ENCODE data around the gene STN1. TPM values are rescaled to one million over a fixed set of nuclear protein-coding genes. Genes with fewer than 3 reads are reported as not detected.

Gene STN1
- total RNA-seq, 1 experiment from 2014 or later = 16.1 TPM

DNA sequence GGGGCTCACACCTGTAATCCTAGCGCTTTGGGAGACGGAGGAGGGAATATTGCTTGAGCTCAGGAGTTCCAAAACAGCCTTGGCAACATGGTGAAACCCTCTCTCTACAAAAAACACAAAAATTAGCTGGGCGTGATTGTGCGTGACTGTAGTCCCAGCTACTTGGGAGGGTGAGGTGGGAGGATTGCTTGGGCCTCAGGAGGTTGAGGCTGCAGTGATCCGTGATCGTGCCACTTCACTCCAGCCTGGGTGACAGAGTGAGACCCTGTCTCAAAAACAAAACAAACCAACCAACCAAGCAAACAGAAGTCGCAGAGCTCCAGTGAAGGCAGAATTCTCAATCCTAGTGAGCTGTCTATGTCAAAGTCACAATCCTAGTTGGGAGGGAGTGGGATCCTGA is 14.3 kb upstream of the STN1 start:
- TF ChIP-seq CTCF (IDR thresholded peaks at IDR 0.05; ENCODE audit: insufficient read depth in 1 of 2, low read depth in 1 of 2, low read length in 1 of 2, severe bottlenecking in 1 of 2, unreplicated experiment in 1 of 2) = no peak
- CTCF ChIA-PET = no interaction called here
- Mint-ChIP-seq H3K9me3 (ENCODE audit: unreplicated experiment) (no peaks in the 10 kb centered on the region), H3K27me3 (ENCODE audit: insufficient read depth, unreplicated experiment) (no peaks in the 10 kb centered on the region), H3K4me1 (ENCODE audit: low read depth, unreplicated experiment) (peaks cover 46% of the 10 kb centered on the region), H3K27ac (ENCODE audit: unreplicated experiment) (no peak overlapping the region), H3K36me3 (ENCODE audit: insufficient read depth, unreplicated experiment) (no peaks in the 10 kb centered on the region), H3K4me3 (ENCODE audit: unreplicated experiment) (no peak overlapping the region)
- H3K27me3 ChIP-seq (replicated peaks; ENCODE audit: control insufficient read depth, insufficient read depth, low read length) = no peaks in the 10 kb centered on the region
- no TSS peak for BruUV-seq (replicated peaks)
- peaks cover 51% of the 10 kb centered on the region for H3K4me1 ChIP-seq
- intact Hi-C loops (cut with micrococcal nuclease; ENCODE audit: unreplicated experiment) = no loop called here
- DNase-seq = no peak
- POLR2A ChIA-PET = no interaction called here
- H3K4me3 ChIP-seq (ENCODE audit: low read depth, low read length) = no peak overlapping the region
- H3K36me3 ChIP-seq (ENCODE audit: control insufficient read depth, insufficient read depth, low read length) = no peaks in the 10 kb centered on the region
- no peaks in the 10 kb centered on the region for H3K9me3 ChIP-seq

DNA sequence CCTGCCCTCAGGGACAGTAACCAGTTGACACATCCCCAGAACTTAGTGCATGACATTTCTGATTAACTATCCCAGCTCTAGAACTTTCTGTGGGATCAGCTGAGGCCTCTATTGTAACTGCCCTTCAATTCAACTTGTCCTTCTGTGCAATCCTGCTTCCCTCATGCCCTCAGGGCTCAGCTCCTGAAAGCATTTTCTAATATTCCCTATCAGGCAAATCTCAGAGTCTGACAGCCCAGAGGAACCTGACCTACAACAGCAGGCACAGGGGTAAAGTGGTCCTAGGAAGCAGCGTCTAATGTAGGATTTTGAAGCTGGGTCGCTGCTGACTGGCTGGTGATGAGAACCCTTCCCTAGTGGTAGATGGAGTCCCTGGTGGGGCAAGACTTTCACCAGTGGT is 13.6 kb upstream of the STN1 start:
- H3K4me1 ChIP-seq = peaks cover 56% of the 10 kb centered on the region
- no peaks in the 10 kb centered on the region for H3K36me3 ChIP-seq (ENCODE audit: control insufficient read depth, insufficient read depth, low read length)
- peaks cover 47% of the 10 kb centered on the region for H3K4me1 Mint-ChIP-seq (ENCODE audit: low read depth, unreplicated experiment)
- no peaks in the 10 kb centered on the region for H3K9me3 ChIP-seq
- no peaks in the 10 kb centered on the region for H3K27me3 ChIP-seq (replicated peaks; ENCODE audit: control insufficient read depth, insufficient read depth, low read length)
- H3K27ac Mint-ChIP-seq (ENCODE audit: unreplicated experiment) = no peak overlapping the region
- TF ChIP-seq CTCF (IDR thresholded peaks at IDR 0.05; ENCODE audit: insufficient read depth in 1 of 2, low read depth in 1 of 2, low read length in 1 of 2, severe bottlenecking in 1 of 2, unreplicated experiment in 1 of 2) = no peak
- BruUV-seq (replicated peaks) = no TSS peak
- no peak overlapping the region for H3K4me3 ChIP-seq (ENCODE audit: low read depth, low read length)
- ChIA-PET POLR2A (no interaction called here), CTCF (no interaction called here)
- H3K9me3 Mint-ChIP-seq (ENCODE audit: unreplicated experiment) = no peaks in the 10 kb centered on the region
- intact Hi-C loops (cut with micrococcal nuclease; ENCODE audit: unreplicated experiment) = no loop called here
- H3K36me3 Mint-ChIP-seq (ENCODE audit: insufficient read depth, unreplicated experiment) = no peaks in the 10 kb centered on the region
- no peak for DNase-seq
- no peak overlapping the region for H3K4me3 Mint-ChIP-seq (ENCODE audit: unreplicated experiment)
- H3K27me3 Mint-ChIP-seq (ENCODE audit: insufficient read depth, unreplicated experiment) = no peaks in the 10 kb centered on the region

- no peaks in the 10 kb centered on the region for H3K27me3 ChIP-seq (replicated peaks; ENCODE audit: control insufficient read depth, insufficient read depth, low read length)
- no TSS peak for BruUV-seq (replicated peaks)
- no peak overlapping the region for H3K4me3 Mint-ChIP-seq (ENCODE audit: unreplicated experiment)
- H3K4me1 Mint-ChIP-seq (ENCODE audit: low read depth, unreplicated experiment) = peaks cover 55% of the 10 kb centered on the region
- H3K9me3 Mint-ChIP-seq (ENCODE audit: unreplicated experiment) = no peaks in the 10 kb centered on the region
- CTCF ChIA-PET = no interaction called here
- DNase-seq = no peak
- no peaks in the 10 kb centered on the region for H3K36me3 Mint-ChIP-seq (ENCODE audit: insufficient read depth, unreplicated experiment)
- H3K27ac Mint-ChIP-seq (ENCODE audit: unreplicated experiment) = no peak overlapping the region
- no peaks in the 10 kb centered on the region for H3K36me3 ChIP-seq (ENCODE audit: control insufficient read depth, insufficient read depth, low read length)
- POLR2A ChIA-PET = no interaction called here
- peaks cover 62% of the 10 kb centered on the region for H3K4me1 ChIP-seq
- H3K9me3 ChIP-seq = no peaks in the 10 kb centered on the region
- H3K27me3 Mint-ChIP-seq (ENCODE audit: insufficient read depth, unreplicated experiment) = no peaks in the 10 kb centered on the region
- intact Hi-C loops (cut with micrococcal nuclease; ENCODE audit: unreplicated experiment) = no loop called here
- no peak overlapping the region for H3K4me3 ChIP-seq (ENCODE audit: low read depth, low read length)
- no peak for TF ChIP-seq CTCF (IDR thresholded peaks at IDR 0.05; ENCODE audit: insufficient read depth in 1 of 2, low read depth in 1 of 2, low read length in 1 of 2, severe bottlenecking in 1 of 2, unreplicated experiment in 1 of 2)
Measured at GRCh38 chr10:103930881-103931280, 12.9 kb upstream of the STN1 start.
